Measurements from ENCODE around the gene GRK2. TPM values are rescaled to one million over a fixed set of nuclear protein-coding genes. Genes with fewer than 3 reads are reported as not detected.

GRK2 gene
- total and polyA plus RNA-seq, 2 donors (not counting 3 experiments of a cell fraction or from before 2014, with no cell fraction given), result 57.9 to 62.3 TPM

- CTCF ChIA-PET, result interaction anchor here (1.0 to 2.1 kb wide), 6 partner anchors 10 to 58 kb away, joined by 3 to 9 read pairs (median 4); partner anchors contain the start of gene GRK2
- intact Hi-C loops (cut with micrococcal nuclease) (no loop called here), dilution Hi-C loops (cut with MboI; ENCODE audit: extremely low pct_ligation_motif_present, low sequenced_read_pairs) (no loop called here)
- no peaks in the 10 kb centered on the region for H3K9me3 ChIP-seq (replicated peaks; ENCODE audit: control insufficient read depth, insufficient read depth, low read length)
- no peak overlapping the region for H3K4me3 ChIP-seq (replicated peaks in 1 of 3; ENCODE audit: insufficient read depth in 1 of 3, low read depth in 1 of 3, low read length in 3 of 3)
- POLR2A ChIA-PET, result no interaction called here
- H3K27me3 ChIP-seq (ENCODE audit: control insufficient read depth in 2 of 2, insufficient read depth in 2 of 2, low read length in 2 of 2), result no peaks in the 10 kb centered on the region
- peaks cover 3 to 11% of the 10 kb centered on the region in 2 experiments for H3K36me3 ChIP-seq (ENCODE audit: control insufficient read depth in 2 of 2, extremely low read depth in 1 of 2, insufficient read depth in 2 of 2, low read length in 2 of 2)
- no peak for TF ChIP-seq JUN (IDR thresholded peaks at IDR 0.05; ENCODE audit: borderline replicate concordance, insufficient read depth, insufficient read length, low read depth)
- no peak for TF ChIP-seq EZH2 (IDR thresholded peaks at IDR 0.05; ENCODE audit: borderline replicate concordance, low read depth, low read length, severe bottlenecking)
- no peak for TF ChIP-seq CTCF (IDR thresholded peaks at IDR 0.05; ENCODE audit: extremely low read depth in 1 of 2, insufficient read depth in 1 of 2, low read depth in 1 of 2, low read length in 2 of 2)
- TF ChIP-seq POLR2AphosphoS5 (IDR thresholded peaks at IDR 0.05; ENCODE audit: insufficient read depth, low read depth, low read length), result no peak
- no peak for TF ChIP-seq GATA2 (IDR thresholded peaks at IDR 0.05; ENCODE audit: insufficient read depth, insufficient read length, low read depth, low read length)
- no peak for TF ChIP-seq FOS (IDR thresholded peaks at IDR 0.05; ENCODE audit: borderline replicate concordance, insufficient read depth, low read length)
- no peaks in the 10 kb centered on the region for H4K20me1 ChIP-seq (replicated peaks; ENCODE audit: control insufficient read depth, extremely low read depth, insufficient read depth, low read length)
- BruUV-seq (replicated peaks), result no TSS peak
- peaks cover 35% of the 10 kb centered on the region for H3K79me2 ChIP-seq (ENCODE audit: control insufficient read depth, insufficient read depth, low read length)
- no peak overlapping the region for H3K27ac ChIP-seq (ENCODE audit: insufficient read depth, low read depth, low read length)
- H2AFZ ChIP-seq (ENCODE audit: low read depth, low read length), result no peak overlapping the region
- no peaks in the 10 kb centered on the region for H3K9me1 ChIP-seq (replicated peaks; ENCODE audit: control insufficient read depth, extremely low read depth, insufficient read depth, low read length)
- DNase-seq (ENCODE audit: low read depth, low spot score) (peak; percentile 58), FAIRE-seq (peak; percentile 89)
- no peak overlapping the region for H3K4me2 ChIP-seq (ENCODE audit: insufficient read depth, low read length)
- no peak overlapping the region for H3K9ac ChIP-seq (replicated peaks; ENCODE audit: extremely low read depth, insufficient read depth, low read length)
- peaks cover 14% of the 10 kb centered on the region for H3K4me1 ChIP-seq (ENCODE audit: control insufficient read depth, extremely low read depth, insufficient read depth, low read length)
These were observed 26.8 kb downstream of the GRK2 start for GRCh38 chr11:67293090-67293489.
